SIG-M5 treated with dmso at 0.1 percent for 504 hours (cell line): ENCODE results near the gene DEPDC4.
"Not testable (repeated sequence)": the region's sequence is repeated elsewhere in the genome, so short reads cannot be mapped to it uniquely, and the experiment has no call there.

ENCODE experiments used
- DNase-seq: peaks from one replicate; lab custom pipeline; 2025; ENCODE audit not compliant: unreplicated experiment; lab: John Stamatoyannopoulos, UW

The DEPDC4 gene

GRCh38 chr12:100266835-100267602 lies at the start of gene DEPDC4, which contains the start of gene SCYL2:
Gene DEPDC4, minus strand, starts transcription at chr12:100267079. Its CDS starts 3 bp downstream, at chr12:100267076.
Gene SCYL2, plus strand, starts transcription at chr12:100267177. Its CDS starts 15,794 bp downstream, at chr12:100282971.
- DNase-seq = peak; percentile 98

DNA sequence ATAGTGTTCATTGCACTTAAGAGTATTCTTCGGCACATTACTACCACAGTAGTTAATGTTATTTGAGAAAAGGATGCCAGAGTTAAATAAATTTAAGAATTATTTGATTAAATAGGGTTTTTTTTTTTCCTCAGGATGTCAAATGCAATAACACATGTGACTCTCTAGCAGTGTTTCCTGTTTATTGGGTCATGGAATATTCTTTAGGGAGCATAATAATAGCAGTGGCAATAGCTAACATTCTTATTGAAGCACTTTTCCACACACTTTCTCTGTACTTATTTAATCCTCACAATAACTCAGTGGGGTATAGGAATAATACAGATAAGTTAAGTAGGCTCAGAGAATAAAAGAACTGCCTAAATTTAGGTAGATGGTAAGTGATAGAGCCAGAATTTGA lies 44.4 kb upstream of the DEPDC4 start:
- no peak for DNase-seq

DNA sequence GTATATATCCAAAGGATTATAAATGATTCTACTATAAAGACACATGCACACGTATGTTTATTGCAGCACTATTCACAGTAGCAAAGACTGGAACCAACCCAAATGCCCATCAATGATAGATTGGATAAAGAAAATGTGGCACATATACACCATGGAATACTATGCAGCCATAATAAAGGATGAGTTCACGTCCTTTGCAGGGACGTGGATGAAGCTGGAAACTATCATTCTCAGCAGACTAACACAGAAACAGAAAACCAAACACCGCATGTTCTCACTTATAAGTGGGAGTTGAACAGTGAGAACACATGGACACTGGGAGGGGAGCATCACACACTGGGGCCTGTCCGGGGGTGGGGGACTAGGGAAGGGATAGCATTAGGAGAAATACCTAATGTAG lies 41.3 kb upstream of the DEPDC4 start:
- DNase-seq = not testable (repeated sequence)

GRCh38 chr12:100304334-100304733 lies 37.5 kb upstream of the DEPDC4 start:
- not testable (repeated sequence) for DNase-seq

GRCh38 chr12:100303831-100304230 lies 37.0 kb upstream of the DEPDC4 start:
- no peak for DNase-seq

- no peak for DNase-seq
Observed at GRCh38 chr12:100302081-100302480, 35.2 kb upstream of the DEPDC4 start.

GRCh38 chr12:100295764-100296555 lies 29.1 kb upstream of the DEPDC4 start:
- no peak for DNase-seq

DNA sequence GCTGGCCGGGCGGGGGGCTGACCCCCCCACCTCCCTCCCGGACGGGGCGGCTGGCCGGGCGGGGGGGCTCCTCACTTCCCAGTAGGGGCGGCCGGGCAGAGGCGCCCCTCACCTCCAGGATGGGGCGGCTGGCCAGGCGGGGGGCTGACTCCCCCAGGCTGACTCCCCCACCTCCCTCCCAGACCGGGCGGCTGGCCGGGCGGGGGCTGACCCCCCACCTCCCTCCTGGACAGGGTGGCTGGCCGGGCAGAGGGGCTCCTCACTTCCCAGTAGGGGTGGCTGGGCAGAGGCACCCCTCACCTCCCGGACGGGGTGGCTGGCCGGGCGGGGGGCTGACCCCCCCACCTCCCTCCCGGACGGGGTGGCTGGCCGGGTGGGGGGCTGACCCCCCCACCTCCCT lies 27.5 kb upstream of the DEPDC4 start:
- DNase-seq = not testable (repeated sequence)

DNA sequence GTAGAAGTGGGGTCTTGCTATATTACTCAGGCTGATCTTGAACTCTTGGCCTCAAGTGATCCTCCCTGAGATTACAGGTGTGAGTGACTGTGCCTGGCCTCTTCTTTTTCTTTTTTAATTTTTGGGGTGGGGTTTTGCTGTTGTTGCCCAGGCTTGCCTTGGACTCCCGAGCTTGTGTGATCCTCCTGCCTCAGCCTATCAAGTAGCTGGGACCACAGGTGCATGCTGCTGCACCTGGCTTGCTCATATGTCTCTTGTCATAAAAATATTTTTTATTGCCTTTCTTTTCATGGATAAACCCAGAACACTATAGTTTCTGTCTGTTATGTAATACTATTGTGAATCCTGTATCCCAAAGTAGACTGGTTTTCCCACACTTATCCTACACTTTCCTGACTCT lies 26.1 kb upstream of the DEPDC4 start:
- no peak for DNase-seq

DNA sequence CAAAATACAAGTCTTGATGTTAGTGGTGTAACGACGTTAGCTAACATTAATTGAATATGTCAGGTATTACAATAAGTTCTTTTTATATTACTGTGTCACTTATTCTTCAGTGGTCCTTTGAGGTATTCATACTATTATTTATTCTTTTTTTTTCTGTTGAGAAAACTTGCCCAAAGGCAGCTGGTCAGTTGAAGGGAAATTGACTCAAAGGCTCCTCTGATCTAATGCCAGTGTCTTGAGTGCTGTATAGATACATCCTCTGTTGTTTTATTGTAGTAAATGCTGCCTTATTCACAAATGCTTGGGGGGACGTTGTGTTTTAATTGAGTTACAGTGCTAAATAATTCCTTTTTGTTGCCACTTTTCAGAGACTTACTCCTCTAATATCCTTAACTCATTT lies 23.1 kb upstream of the DEPDC4 start:
- DNase-seq = no peak

- DNase-seq = no peak
Observed at GRCh38 chr12:100289038-100289437, 22.2 kb upstream of the DEPDC4 start.

GRCh38 chr12:100284556-100284955 lies 17.7 kb upstream of the DEPDC4 start:
- not testable (repeated sequence) for DNase-seq

DNA sequence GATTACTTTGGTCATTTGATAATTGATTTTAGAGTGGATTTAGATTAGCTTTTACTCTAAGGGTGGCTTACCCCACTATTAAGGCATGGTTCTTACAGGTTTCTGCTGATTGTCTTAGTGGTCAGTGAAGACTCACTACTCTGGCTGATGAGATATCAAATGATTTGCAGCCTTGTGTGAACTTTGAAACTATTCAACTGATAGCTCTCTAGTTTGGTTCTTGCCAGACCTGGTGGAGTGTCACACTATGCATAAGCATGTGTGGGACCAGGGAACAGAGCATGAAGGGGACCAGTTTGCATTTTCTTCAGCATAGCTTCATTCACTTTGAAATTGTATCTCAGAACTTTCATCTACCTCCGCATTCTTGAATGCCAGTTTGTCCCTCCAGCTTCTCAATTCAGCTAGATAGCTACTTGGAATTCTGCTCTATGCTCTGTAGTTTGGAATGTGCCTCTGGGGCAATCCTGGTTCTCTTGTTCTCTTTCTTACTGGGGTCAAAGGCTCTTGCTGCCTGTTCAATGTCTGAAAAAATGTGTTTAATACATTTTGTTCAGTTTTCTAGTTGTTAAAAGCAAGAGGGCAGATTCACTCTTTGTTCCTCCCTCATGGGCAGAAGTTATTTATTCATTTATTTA lies 12.8 kb upstream of the DEPDC4 start:
- no peak for DNase-seq

DNA sequence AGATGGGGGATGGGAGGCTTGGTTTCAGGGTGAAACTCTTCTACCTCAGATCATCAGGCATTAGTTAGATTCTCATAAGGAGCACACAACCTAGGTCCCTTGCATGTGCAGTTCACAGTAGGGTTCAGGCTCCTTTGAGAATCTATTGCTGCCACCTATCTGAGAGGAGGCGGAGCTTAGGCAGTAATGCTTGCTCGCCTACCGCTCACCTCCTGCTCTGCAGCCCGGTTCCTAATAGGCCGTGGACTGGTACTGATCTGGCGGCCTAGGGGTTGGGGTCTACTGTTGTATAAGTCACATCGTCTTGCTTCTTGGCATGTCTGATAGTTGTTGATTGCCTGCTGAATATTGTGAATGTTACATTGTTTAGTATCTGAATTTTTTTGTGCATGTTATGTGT lies 12.3 kb upstream of the DEPDC4 start:
- no peak for DNase-seq

DNA sequence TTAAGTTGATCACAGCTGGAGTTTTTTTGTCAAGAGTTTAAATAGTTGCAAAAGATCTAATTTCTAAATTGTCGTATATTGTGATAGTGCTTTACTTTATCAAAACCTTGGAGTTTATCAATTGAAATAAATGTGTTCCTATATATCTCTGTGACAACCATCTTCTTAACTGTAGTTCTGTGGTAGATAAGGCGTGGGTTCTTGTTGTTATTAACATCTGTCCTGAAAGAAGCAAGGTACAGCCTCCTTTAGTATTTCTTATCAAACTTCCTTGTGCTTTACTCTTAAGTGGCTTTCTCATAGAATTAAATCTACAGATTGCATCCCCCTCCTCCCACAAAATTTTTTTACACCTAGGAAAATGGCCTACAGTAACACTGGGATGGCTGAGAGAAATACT lies 7.4 kb upstream of the DEPDC4 start:
- DNase-seq = no peak

DNA sequence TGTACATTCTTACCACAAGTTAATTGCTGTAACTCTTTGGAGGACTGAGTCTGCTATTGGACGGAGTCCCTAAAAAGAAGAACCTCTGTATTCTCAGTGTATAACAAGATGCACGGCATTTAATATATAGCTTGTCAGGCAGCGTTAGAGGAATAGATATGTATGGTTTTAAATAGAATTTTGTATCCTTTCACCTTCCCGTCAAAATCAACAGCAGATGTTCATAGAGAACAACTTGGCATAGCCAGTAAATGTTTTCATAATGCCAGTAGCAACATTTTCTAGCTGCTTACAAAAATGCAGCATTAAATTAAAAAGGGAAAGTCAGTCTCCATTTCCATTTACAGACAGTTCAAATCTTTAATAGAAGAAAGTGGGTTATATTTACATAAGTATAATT lies 6.9 kb upstream of the DEPDC4 start:
- DNase-seq = no peak

DNA sequence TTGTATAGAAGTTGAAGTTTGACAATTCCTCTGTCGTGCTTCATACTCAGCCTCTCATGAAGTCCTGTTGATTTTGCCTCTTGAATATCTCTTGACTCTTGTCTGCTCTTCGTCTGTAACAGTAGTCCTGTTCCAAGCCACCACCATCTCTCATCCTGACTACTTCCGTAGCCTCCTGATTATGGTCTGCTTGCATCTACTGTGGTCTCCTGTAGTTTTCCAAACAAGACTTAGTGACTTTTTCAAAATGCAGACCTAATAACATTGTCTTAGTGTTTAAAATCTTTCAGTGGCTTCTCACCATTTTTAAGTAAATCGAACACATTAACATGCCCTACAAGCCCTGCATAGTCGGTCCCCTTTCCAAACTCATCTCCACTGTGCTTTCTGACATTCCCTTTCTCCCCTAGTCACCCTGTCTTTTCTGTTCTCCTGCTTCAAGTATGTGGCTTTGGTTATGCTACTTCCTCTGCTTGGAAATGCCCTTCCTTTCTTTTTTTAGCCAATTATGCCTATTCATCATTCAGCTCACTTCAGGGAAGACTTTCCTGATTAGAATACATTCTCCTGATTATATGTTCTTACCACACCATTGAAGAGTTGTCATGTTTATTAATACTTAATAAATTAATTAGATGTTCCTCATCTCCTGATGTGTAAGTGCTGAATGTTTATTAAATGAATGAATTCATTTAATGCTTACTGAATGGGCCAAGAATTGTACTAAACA lies 2.1 kb upstream of the DEPDC4 start:
- DNase-seq = peak; percentile 10

GRCh38 chr12:100267603-100268281 lies 863 bp upstream of the DEPDC4 start:
- peak; percentile 22 for DNase-seq

DNA sequence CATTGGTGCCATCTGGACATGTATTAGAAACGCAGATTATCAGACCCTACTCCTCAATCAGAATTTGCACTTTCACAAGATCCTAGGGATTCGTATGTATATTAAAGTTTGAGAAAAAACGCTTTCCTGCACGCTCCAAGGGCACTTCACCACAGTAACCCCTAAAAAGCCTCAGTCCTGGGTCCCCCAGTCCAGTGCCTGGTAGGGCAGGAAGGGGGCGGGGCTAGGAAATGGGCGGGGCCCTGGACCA lies 369 bp downstream of the DEPDC4 start:
- no peak for DNase-seq

DNA sequence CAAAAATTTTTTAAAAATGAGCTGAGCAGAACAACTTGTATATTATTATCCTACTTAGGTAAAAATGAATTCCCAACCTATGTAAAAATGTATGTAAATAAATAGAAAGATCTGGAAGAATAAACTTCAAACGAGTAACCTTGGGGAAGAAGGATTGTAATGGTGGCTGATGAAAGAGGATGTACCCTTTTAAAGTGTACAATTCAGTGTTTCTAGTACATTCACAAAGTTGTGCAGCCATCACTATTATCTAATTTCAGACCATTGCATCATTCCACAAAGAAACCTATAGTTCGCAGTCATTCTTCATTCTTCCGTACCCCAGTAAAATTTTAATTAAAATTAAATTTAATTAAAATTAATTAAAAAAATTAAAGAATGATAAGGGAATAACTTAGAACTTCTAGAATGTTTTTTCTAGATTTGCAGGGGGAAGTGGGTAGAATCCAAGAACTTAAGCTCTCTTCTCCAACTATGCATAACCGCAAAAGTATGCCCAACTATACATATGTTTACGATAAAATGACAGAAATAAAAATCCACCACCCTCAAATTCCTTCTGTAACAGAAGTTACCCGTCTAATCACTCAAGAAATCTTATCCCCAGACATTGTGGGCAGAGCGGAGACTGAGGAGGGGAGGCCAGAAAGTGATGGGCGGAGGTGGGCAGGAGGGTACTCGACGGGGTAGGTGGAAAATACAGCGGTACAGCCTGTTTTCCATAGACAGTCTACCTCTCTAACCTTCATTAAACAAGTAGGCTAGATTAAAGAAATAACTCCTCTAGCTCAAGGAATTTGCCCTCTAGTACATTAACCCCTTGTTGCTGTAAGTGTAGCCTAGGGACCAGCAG lies 921 bp downstream of the DEPDC4 start:
- no peak for DNase-seq
